Measurements from ENCODE around the gene ALPL. TPM values are rescaled to one million over a fixed set of nuclear protein-coding genes. Genes with fewer than 3 reads are reported as not detected.
A peak's percentile ranks its signal among the peaks of the same experiment; 100 is the strongest.

ALPL gene
- total and polyA plus RNA-seq, 9 of the 15 experiments (the other 6 are each of a cell fraction or from before 2014, with no cell fraction given): 0.04 to 0.38 (median 0.18) TPM; not detected in 4

- TF ChIP-seq DDX20 (tag; IDR thresholded peaks at IDR 0.05; ENCODE audit: low read depth): no peak
- TF ChIP-seq MXI1 (IDR thresholded peaks at IDR 0.05; ENCODE audit: low read depth, low read length): no peak
- TF ChIP-seq, protein P1, sequence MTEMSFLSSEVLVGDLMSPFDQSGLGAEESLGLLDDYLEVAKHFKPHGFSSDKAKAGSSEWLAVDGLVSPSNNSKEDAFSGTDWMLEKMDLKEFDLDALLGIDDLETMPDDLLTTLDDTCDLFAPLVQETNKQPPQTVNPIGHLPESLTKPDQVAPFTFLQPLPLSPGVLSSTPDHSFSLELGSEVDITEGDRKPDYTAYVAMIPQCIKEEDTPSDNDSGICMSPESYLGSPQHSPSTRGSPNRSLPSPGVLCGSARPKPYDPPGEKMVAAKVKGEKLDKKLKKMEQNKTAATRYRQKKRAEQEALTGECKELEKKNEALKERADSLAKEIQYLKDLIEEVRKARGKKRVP (CRISPR knock-in tag; IDR thresholded peaks at IDR 0.05): no peak
- no peak for TF ChIP-seq HMG20A (CRISPR knock-in tag; conservative IDR thresholded peaks at IDR 0.05)
- TF ChIP-seq, protein P2, sequence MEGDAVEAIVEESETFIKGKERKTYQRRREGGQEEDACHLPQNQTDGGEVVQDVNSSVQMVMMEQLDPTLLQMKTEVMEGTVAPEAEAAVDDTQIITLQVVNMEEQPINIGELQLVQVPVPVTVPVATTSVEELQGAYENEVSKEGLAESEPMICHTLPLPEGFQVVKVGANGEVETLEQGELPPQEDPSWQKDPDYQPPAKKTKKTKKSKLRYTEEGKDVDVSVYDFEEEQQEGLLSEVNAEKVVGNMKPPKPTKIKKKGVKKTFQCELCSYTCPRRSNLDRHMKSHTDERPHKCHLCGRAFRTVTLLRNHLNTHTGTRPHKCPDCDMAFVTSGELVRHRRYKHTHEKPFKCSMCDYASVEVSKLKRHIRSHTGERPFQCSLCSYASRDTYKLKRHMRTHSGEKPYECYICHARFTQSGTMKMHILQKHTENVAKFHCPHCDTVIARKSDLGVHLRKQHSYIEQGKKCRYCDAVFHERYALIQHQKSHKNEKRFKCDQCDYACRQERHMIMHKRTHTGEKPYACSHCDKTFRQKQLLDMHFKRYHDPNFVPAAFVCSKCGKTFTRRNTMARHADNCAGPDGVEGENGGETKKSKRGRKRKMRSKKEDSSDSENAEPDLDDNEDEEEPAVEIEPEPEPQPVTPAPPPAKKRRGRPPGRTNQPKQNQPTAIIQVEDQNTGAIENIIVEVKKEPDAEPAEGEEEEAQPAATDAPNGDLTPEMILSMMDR (IDR thresholded peaks at IDR 0.05 in 2 of 3, conservative IDR thresholded peaks at IDR 0.05 in 1 of 3; ENCODE audit: insufficient read depth in 2 of 3, low read depth in 1 of 3, low read length in 3 of 3): 0 out of 6 replicates have a peak, but pooled peaks of 1 of the 3 experiments have one; percentile 3
- no peak for TF ChIP-seq TFAM (CRISPR knock-in tag; conservative IDR thresholded peaks at IDR 0.05)
- TF ChIP-seq VEZF1 (CRISPR knock-in tag; IDR thresholded peaks at IDR 0.05): no peak
- no peak for TF ChIP-seq ZNF586 (CRISPR knock-in tag; conservative IDR thresholded peaks at IDR 0.05)
- no peak for TF ChIP-seq SRSF7 (optimal IDR thresholded peaks at IDR 0.05; ENCODE audit: low read depth, low read length)
- no peak for TF ChIP-seq ETS2 (tag; IDR thresholded peaks at IDR 0.05; ENCODE audit: borderline replicate concordance, poor library complexity, severe bottlenecking)
- TF ChIP-seq, protein P3, sequence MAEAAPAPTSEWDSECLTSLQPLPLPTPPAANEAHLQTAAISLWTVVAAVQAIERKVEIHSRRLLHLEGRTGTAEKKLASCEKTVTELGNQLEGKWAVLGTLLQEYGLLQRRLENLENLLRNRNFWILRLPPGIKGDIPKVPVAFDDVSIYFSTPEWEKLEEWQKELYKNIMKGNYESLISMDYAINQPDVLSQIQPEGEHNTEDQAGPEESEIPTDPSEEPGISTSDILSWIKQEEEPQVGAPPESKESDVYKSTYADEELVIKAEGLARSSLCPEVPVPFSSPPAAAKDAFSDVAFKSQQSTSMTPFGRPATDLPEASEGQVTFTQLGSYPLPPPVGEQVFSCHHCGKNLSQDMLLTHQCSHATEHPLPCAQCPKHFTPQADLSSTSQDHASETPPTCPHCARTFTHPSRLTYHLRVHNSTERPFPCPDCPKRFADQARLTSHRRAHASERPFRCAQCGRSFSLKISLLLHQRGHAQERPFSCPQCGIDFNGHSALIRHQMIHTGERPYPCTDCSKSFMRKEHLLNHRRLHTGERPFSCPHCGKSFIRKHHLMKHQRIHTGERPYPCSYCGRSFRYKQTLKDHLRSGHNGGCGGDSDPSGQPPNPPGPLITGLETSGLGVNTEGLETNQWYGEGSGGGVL (CRISPR knock-in tag; IDR thresholded peaks at IDR 0.05): no peak
- no peak for TF ChIP-seq ZBTB5 (IDR thresholded peaks at IDR 0.05)
- no peak for TF ChIP-seq ZSCAN32 (CRISPR knock-in tag; IDR thresholded peaks at IDR 0.05)
- TF ChIP-seq ELF2 (CRISPR knock-in tag; IDR thresholded peaks at IDR 0.05): no peak
- no peak for TF ChIP-seq CREB3L1 (IDR thresholded peaks at IDR 0.05; ENCODE audit: borderline replicate concordance, low read depth)
Measured at GRCh38 chr1:21574466-21575151, 65.4 kb downstream of the ALPL start (continued).
